Measurements from ENCODE around the gene LONP2. TPM values are rescaled to one million over a fixed set of nuclear protein-coding genes. Genes with fewer than 3 reads are reported as not detected.

The LONP2 gene
- total RNA-seq, 1 donor: 56.8 TPM

- Histone ChIP-seq H4K20me1 (ENCODE audit: insufficient read depth, low read length) (no peaks in the 10 kb centered on the region), H3K79me2 (ENCODE audit: insufficient read depth, low read length) (peaks cover 36% of the 10 kb centered on the region), H3K4me1 (ENCODE audit: insufficient read depth, low read length) (no peaks in the 10 kb centered on the region), H3K4me3 (ENCODE audit: insufficient read depth, low read length) (no peak overlapping the region), H3K36me3 (ENCODE audit: insufficient read depth, low read length) (peaks cover 52% of the 10 kb centered on the region), H3K4me2 (ENCODE audit: insufficient read depth, low read length) (no peak overlapping the region), H2AFZ (ENCODE audit: low read length) (no peak overlapping the region), H3K27ac (ENCODE audit: low read depth, low read length) (no peak overlapping the region), H3K9me3 (ENCODE audit: low read depth, low read length) (no peaks in the 10 kb centered on the region), H3K27me3 (ENCODE audit: insufficient read depth, low read length) (no peaks in the 10 kb centered on the region)
- no peak for DNase-seq (ENCODE audit: insufficient read length, low spot score, missing footprints)
- TF ChIP-seq, protein P1, sequence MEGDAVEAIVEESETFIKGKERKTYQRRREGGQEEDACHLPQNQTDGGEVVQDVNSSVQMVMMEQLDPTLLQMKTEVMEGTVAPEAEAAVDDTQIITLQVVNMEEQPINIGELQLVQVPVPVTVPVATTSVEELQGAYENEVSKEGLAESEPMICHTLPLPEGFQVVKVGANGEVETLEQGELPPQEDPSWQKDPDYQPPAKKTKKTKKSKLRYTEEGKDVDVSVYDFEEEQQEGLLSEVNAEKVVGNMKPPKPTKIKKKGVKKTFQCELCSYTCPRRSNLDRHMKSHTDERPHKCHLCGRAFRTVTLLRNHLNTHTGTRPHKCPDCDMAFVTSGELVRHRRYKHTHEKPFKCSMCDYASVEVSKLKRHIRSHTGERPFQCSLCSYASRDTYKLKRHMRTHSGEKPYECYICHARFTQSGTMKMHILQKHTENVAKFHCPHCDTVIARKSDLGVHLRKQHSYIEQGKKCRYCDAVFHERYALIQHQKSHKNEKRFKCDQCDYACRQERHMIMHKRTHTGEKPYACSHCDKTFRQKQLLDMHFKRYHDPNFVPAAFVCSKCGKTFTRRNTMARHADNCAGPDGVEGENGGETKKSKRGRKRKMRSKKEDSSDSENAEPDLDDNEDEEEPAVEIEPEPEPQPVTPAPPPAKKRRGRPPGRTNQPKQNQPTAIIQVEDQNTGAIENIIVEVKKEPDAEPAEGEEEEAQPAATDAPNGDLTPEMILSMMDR (IDR thresholded peaks at IDR 0.05; ENCODE audit: extremely low read depth, low read depth, low read length): no peak
Measured at GRCh38 chr16:48256579-48257177, 12.6 kb downstream of the LONP2 start.

- H3K27me3 ChIP-seq (ENCODE audit: insufficient read depth, low read length): no peaks in the 10 kb centered on the region
- H3K4me3 ChIP-seq (ENCODE audit: insufficient read depth, low read length): no peak overlapping the region
- H4K20me1 ChIP-seq (ENCODE audit: insufficient read depth, low read length): no peaks in the 10 kb centered on the region
- DNase-seq (ENCODE audit: insufficient read length, low spot score, missing footprints): no peak
- TF ChIP-seq, protein P1 (IDR thresholded peaks at IDR 0.05; ENCODE audit: extremely low read depth, low read depth, low read length): no peak
- no peak overlapping the region for H3K4me2 ChIP-seq (ENCODE audit: insufficient read depth, low read length)
- H3K79me2 ChIP-seq (ENCODE audit: insufficient read depth, low read length): peaks cover 5% of the 10 kb centered on the region
- no peak overlapping the region for H2AFZ ChIP-seq (ENCODE audit: low read length)
- no peak overlapping the region for H3K27ac ChIP-seq (ENCODE audit: low read depth, low read length)
- H3K4me1 ChIP-seq (ENCODE audit: insufficient read depth, low read length): no peaks in the 10 kb centered on the region
- no peaks in the 10 kb centered on the region for H3K9me3 ChIP-seq (ENCODE audit: low read depth, low read length)
- peaks cover 57% of the 10 kb centered on the region for H3K36me3 ChIP-seq (ENCODE audit: insufficient read depth, low read length)
Measured at GRCh38 chr16:48261569-48261968, 17.5 kb downstream of the LONP2 start.

DNA sequence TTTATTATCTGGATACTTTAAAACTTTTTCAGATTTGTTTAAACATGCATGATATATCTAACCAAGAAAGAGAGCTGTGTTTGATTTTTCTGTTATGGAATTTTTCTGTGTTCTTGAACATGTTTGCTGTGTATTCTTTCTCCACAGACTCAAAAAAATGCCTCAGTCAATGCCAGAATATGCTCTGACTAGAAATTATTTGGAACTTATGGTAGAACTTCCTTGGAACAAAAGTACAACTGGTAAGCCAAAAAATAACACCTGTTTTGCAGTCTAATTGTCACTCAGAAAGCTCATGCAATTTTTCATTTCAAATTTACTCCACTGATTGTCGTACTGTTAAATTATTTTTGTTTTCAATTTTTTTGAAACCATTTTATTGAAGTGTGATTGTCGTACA lies 18.5 kb downstream of the LONP2 start:
- Histone ChIP-seq H3K36me3 (ENCODE audit: insufficient read depth, low read length) (peaks cover 60% of the 10 kb centered on the region), H3K4me2 (ENCODE audit: insufficient read depth, low read length) (no peak overlapping the region), H3K79me2 (ENCODE audit: insufficient read depth, low read length) (peaks cover 5% of the 10 kb centered on the region), H3K4me3 (ENCODE audit: insufficient read depth, low read length) (no peak overlapping the region), H3K27me3 (ENCODE audit: insufficient read depth, low read length) (no peaks in the 10 kb centered on the region), H4K20me1 (ENCODE audit: insufficient read depth, low read length) (no peaks in the 10 kb centered on the region), H3K27ac (ENCODE audit: low read depth, low read length) (no peak overlapping the region), H3K9me3 (ENCODE audit: low read depth, low read length) (no peaks in the 10 kb centered on the region), H2AFZ (ENCODE audit: low read length) (no peak overlapping the region), H3K4me1 (ENCODE audit: insufficient read depth, low read length) (no peaks in the 10 kb centered on the region)
- no peak for DNase-seq (ENCODE audit: insufficient read length, low spot score, missing footprints)
- TF ChIP-seq, protein P1 (IDR thresholded peaks at IDR 0.05; ENCODE audit: extremely low read depth, low read depth, low read length): no peak

DNA sequence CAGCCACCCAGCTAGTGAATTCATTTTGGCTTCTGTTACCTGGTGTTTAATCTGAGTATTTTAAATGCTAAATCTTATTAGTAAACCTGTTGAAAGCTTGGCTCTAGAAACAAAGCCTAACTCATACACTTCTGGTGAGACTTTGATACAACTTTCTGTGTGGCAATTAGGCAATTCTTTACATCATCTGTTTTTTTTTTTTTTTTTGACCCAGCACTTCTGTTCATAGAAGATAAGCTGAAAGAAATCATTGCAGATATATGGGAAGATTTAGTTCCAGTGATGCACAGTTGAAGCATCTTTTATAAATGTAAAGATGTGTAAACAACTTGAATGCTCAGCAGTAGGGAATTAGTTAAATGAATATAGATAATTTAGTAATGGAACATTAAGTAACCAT lies 24.9 kb downstream of the LONP2 start:
- Histone ChIP-seq H3K27ac (ENCODE audit: low read depth, low read length) (no peak overlapping the region), H3K4me1 (ENCODE audit: insufficient read depth, low read length) (peaks cover 2% of the 10 kb centered on the region), H3K9me3 (ENCODE audit: low read depth, low read length) (no peaks in the 10 kb centered on the region), H4K20me1 (ENCODE audit: insufficient read depth, low read length) (peaks cover 4% of the 10 kb centered on the region), H3K4me3 (ENCODE audit: insufficient read depth, low read length) (no peak overlapping the region), H3K79me2 (ENCODE audit: insufficient read depth, low read length) (peaks cover 10% of the 10 kb centered on the region), H3K27me3 (ENCODE audit: insufficient read depth, low read length) (no peaks in the 10 kb centered on the region), H3K4me2 (ENCODE audit: insufficient read depth, low read length) (no peak overlapping the region), H2AFZ (ENCODE audit: low read length) (no peak overlapping the region), H3K36me3 (ENCODE audit: insufficient read depth, low read length) (peaks cover 32% of the 10 kb centered on the region)
- DNase-seq (ENCODE audit: insufficient read length, low spot score, missing footprints): no peak
- TF ChIP-seq, protein P1 (IDR thresholded peaks at IDR 0.05; ENCODE audit: extremely low read depth, low read depth, low read length): no peak

Measured in osteoblast (primary cell).